ENCODE measurements around the gene CMIP.

CMIP gene

DNA sequence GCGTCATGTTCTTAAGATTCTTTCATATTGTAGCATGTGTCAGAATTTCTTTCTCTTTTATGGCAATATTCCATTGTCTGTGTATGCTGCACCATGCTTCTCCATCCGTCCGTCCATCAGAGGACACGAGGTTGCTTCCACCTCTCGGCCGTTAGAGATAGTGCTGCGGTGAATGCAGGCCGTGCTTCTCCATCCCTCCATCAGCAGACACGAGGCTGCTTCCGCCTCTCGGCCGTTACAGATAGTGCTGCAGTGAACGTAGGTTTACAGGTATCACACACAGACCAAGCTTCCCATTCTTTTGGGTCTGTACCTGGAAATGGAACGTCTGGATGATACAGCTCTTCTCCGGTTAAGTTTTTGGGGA lies 113.5 kb downstream of the CMIP start:
- H3K9me2 ChIP-seq (replicated peaks; ENCODE audit: low read depth, low read length): no peaks in the 10 kb centered on the region
- H3K4me2 ChIP-seq (ENCODE audit: low read depth, low read length, poor library complexity, severe bottlenecking): no peak overlapping the region
- H2AFZ ChIP-seq (ENCODE audit: low read length): no peak overlapping the region
- H3K4me3 ChIP-seq (ENCODE audit: low read length, poor library complexity, severe bottlenecking): no peak overlapping the region
- no peaks in the 10 kb centered on the region for H3K27me3 ChIP-seq (ENCODE audit: insufficient read depth, low read length, poor library complexity, severe bottlenecking)
- H3F3A ChIP-seq (ENCODE audit: low read depth): no peaks in the 10 kb centered on the region
- H3K79me2 ChIP-seq (ENCODE audit: insufficient read depth, low read length): peaks cover 15% of the 10 kb centered on the region; the same call in 1 of the 2 replicates
- no peaks in the 10 kb centered on the region for H3K9me3 ChIP-seq (ENCODE audit: insufficient read depth, low read depth, low read length)
- H3K9ac ChIP-seq (ENCODE audit: low read depth, low read length, poor library complexity, severe bottlenecking): no peak overlapping the region
- no peaks in the 10 kb centered on the region for H3K36me3 ChIP-seq (ENCODE audit: insufficient read depth, low read length)
- H3K4me1 ChIP-seq (ENCODE audit: insufficient read depth, low read length, poor library complexity, severe bottlenecking): no peaks in the 10 kb centered on the region
- TF ChIP-seq EZH2phosphoT487 (IDR thresholded peaks at IDR 0.05; ENCODE audit: borderline replicate concordance): no peak
- TF ChIP-seq, protein P1, sequence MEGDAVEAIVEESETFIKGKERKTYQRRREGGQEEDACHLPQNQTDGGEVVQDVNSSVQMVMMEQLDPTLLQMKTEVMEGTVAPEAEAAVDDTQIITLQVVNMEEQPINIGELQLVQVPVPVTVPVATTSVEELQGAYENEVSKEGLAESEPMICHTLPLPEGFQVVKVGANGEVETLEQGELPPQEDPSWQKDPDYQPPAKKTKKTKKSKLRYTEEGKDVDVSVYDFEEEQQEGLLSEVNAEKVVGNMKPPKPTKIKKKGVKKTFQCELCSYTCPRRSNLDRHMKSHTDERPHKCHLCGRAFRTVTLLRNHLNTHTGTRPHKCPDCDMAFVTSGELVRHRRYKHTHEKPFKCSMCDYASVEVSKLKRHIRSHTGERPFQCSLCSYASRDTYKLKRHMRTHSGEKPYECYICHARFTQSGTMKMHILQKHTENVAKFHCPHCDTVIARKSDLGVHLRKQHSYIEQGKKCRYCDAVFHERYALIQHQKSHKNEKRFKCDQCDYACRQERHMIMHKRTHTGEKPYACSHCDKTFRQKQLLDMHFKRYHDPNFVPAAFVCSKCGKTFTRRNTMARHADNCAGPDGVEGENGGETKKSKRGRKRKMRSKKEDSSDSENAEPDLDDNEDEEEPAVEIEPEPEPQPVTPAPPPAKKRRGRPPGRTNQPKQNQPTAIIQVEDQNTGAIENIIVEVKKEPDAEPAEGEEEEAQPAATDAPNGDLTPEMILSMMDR (conservative IDR thresholded peaks at IDR 0.05; ENCODE audit: low read length): no peak
- no peaks in the 10 kb centered on the region for H4K20me1 ChIP-seq (ENCODE audit: insufficient read depth, low read length, poor library complexity, severe bottlenecking)

DNA sequence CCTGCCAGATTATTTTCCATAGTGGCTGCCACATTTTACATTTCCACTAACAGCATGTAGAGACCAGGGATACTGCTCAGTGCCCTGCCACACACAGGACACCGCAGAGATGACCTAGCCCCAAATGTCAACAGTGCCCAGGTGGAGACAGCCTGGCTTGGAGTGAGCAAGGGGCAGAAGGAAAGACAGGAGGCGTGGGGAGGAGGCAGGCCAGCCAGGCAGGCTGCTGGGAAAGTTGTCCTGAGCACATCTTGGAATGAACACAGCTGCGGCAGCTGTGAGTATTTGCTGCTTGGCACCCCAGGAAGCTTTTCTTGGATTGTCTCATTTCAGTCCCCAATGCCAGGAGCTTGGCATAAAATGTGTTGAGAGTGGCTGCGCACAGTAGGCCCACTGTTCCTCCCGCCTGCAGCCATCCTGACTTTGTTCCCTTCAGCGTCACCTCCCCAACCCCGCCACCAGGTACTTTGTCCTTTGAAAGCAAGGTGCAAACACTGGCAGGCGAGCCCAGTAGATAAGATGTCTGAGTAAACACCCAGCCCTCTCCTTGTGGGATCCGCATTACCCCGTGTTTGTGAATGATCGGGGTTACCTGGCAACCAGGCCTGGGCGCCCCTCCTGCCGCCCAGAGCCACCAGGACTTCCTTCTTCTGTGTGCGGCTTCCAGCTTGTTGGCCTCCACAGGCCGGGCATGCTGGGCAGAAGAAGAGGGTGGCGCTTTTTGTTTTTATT lies 114.0 kb downstream of the CMIP start:
- Histone ChIP-seq H3F3A (ENCODE audit: low read depth) (no peaks in the 10 kb centered on the region), H3K9ac (ENCODE audit: low read depth, low read length, poor library complexity, severe bottlenecking) (no peak overlapping the region), H3K9me2 (replicated peaks; ENCODE audit: low read depth, low read length) (no peaks in the 10 kb centered on the region), H4K20me1 (ENCODE audit: insufficient read depth, low read length, poor library complexity, severe bottlenecking) (no peaks in the 10 kb centered on the region), H3K36me3 (ENCODE audit: insufficient read depth, low read length) (no peaks in the 10 kb centered on the region), H3K4me2 (ENCODE audit: low read depth, low read length, poor library complexity, severe bottlenecking) (no peak overlapping the region), H3K4me3 (ENCODE audit: low read length, poor library complexity, severe bottlenecking) (no peak overlapping the region), H3K4me1 (ENCODE audit: insufficient read depth, low read length, poor library complexity, severe bottlenecking) (no peaks in the 10 kb centered on the region), H2AFZ (ENCODE audit: low read length) (no peak overlapping the region), H3K9me3 (ENCODE audit: insufficient read depth, low read depth, low read length) (no peaks in the 10 kb centered on the region), H3K27me3 (ENCODE audit: insufficient read depth, low read length, poor library complexity, severe bottlenecking) (no peaks in the 10 kb centered on the region), H3K79me2 (ENCODE audit: insufficient read depth, low read length) (peaks cover 15% of the 10 kb centered on the region; the same call in 1 of the 2 replicates)
- TF ChIP-seq, protein P1 (conservative IDR thresholded peaks at IDR 0.05; ENCODE audit: low read length): no peak
- TF ChIP-seq EZH2phosphoT487 (IDR thresholded peaks at IDR 0.05; ENCODE audit: borderline replicate concordance): no peak

DNA sequence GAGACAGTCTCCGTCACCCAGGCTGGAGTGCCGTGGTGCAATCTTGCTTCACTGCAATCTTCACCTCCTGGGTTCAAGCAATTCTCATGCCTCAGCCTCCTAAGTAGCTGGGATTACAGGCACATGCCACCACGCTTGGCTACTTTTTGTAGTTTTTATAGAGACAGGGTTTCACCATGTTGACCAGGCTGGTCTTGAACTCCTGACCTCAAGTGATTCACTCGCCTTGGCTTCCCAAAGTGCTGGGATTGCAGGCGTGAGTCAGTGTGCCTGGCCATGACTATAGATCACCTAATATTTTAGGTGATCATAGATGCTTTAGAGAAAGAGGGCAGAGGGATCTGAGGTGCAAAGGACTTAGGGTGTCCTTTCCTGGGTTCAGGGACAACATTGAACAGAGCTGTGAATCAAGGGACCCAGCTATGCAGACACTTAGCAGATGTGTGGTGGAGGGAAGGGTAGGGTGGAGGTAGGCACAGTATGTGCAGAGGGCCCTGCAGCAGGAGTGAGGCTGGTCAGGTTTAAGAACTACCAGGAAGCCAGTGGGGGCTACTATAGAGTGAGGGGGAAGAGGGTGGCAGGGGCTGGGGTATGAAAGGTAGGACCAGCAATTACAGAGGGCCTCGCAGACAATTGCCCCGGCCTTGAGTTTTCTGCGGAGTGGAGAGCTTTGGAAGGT lies 116.5 kb downstream of the CMIP start:
- no peaks in the 10 kb centered on the region for H3K4me1 ChIP-seq (ENCODE audit: insufficient read depth, low read length, poor library complexity, severe bottlenecking)
- no peak overlapping the region for H3K9ac ChIP-seq (ENCODE audit: low read depth, low read length, poor library complexity, severe bottlenecking)
- H2AFZ ChIP-seq (ENCODE audit: low read length): no peak overlapping the region
- no peaks in the 10 kb centered on the region for H3K36me3 ChIP-seq (ENCODE audit: insufficient read depth, low read length)
- no peak for TF ChIP-seq EZH2phosphoT487 (IDR thresholded peaks at IDR 0.05; ENCODE audit: borderline replicate concordance)
- TF ChIP-seq, protein P1 (conservative IDR thresholded peaks at IDR 0.05; ENCODE audit: low read length): no peak
- H3K4me2 ChIP-seq (ENCODE audit: low read depth, low read length, poor library complexity, severe bottlenecking): no peak overlapping the region
- no peaks in the 10 kb centered on the region for H3K27me3 ChIP-seq (ENCODE audit: insufficient read depth, low read length, poor library complexity, severe bottlenecking)
- no peaks in the 10 kb centered on the region for H3K9me3 ChIP-seq (ENCODE audit: insufficient read depth, low read depth, low read length)
- H3K79me2 ChIP-seq (ENCODE audit: insufficient read depth, low read length): peaks cover 12% of the 10 kb centered on the region; the same call in 1 of the 2 replicates
- no peaks in the 10 kb centered on the region for H3K9me2 ChIP-seq (replicated peaks; ENCODE audit: low read depth, low read length)
- H3F3A ChIP-seq (ENCODE audit: low read depth): no peaks in the 10 kb centered on the region
- H4K20me1 ChIP-seq (ENCODE audit: insufficient read depth, low read length, poor library complexity, severe bottlenecking): peaks cover 4% of the 10 kb centered on the region
- H3K4me3 ChIP-seq (ENCODE audit: low read length, poor library complexity, severe bottlenecking): no peak overlapping the region

Measured in Loucy (cell line).